ENCODE results near the gene CXCL1. TPM values are rescaled to one million over a fixed set of nuclear protein-coding genes. Genes with fewer than 3 reads are reported as not detected.

The CXCL1 gene
- total and polyA plus RNA-seq, 2 experiments from 2014 or later = 9.6 to 28.8 TPM

GRCh38 chr4:73891326-73891725 is 22.1 kb downstream of the CXCL1 start:
- H3K27me3 ChIP-seq = no peaks in the 10 kb centered on the region
- no peaks in the 10 kb centered on the region for H3K9me2 ChIP-seq (replicated peaks; ENCODE audit: insufficient read depth)
- TF ChIP-seq EZH2 (IDR thresholded peaks at IDR 0.05; ENCODE audit: borderline replicate concordance) (no peak), EZH2phosphoT487 (IDR thresholded peaks at IDR 0.05; ENCODE audit: low read depth, severe bottlenecking, unreplicated experiment) (no peak), CTCF (IDR thresholded peaks at IDR 0.05; ENCODE audit: poor library complexity) (no peak)
- 71% methylated on average over 4 of the region's 4 CpGs for WGBS (ENCODE audit: low lambda C conversion rate, missing lambda C conversion rate)
- H3K27ac ChIP-seq = peak overlapping the region; percentile 20
- no peak overlapping the region for H2AFZ ChIP-seq
- H3K4me2 ChIP-seq = no peak overlapping the region
- H4K20me1 ChIP-seq (ENCODE audit: insufficient read depth, poor library complexity, severe bottlenecking) = no peaks in the 10 kb centered on the region
- no peaks in the 10 kb centered on the region for H3K79me2 ChIP-seq
- no peaks in the 10 kb centered on the region for H3K9me3 ChIP-seq (ENCODE audit: low read depth)
- no peak for DNase-seq (ENCODE audit: low spot score)
- H3K36me3 ChIP-seq (replicated peaks; ENCODE audit: insufficient read depth, low read depth) = no peaks in the 10 kb centered on the region
- H3K4me1 ChIP-seq (ENCODE audit: insufficient read depth) = peaks cover 16% of the 10 kb centered on the region
- no peak overlapping the region for H3K4me3 ChIP-seq

GRCh38 chr4:73891739-73892405 is 22.7 kb downstream of the CXCL1 start:
- peaks cover 16% of the 10 kb centered on the region for H3K4me1 ChIP-seq (ENCODE audit: insufficient read depth)
- H3K4me2 ChIP-seq = no peak overlapping the region
- H2AFZ ChIP-seq = no peak overlapping the region
- no peaks in the 10 kb centered on the region for H4K20me1 ChIP-seq (ENCODE audit: insufficient read depth, poor library complexity, severe bottlenecking)
- no peaks in the 10 kb centered on the region for H3K9me3 ChIP-seq (ENCODE audit: low read depth)
- DNase-seq (ENCODE audit: low spot score) = no peak
- no peaks in the 10 kb centered on the region for H3K79me2 ChIP-seq
- H3K27me3 ChIP-seq = no peaks in the 10 kb centered on the region
- H3K9me2 ChIP-seq (replicated peaks; ENCODE audit: insufficient read depth) = no peaks in the 10 kb centered on the region
- 95% methylated on average over 1 of the region's 1 CpG for WGBS (ENCODE audit: low lambda C conversion rate, missing lambda C conversion rate)
- peak overlapping the region; percentile 20 for H3K27ac ChIP-seq
- TF ChIP-seq CTCF (IDR thresholded peaks at IDR 0.05; ENCODE audit: poor library complexity) = no peak
- no peak for TF ChIP-seq EZH2phosphoT487 (IDR thresholded peaks at IDR 0.05; ENCODE audit: low read depth, severe bottlenecking, unreplicated experiment)
- no peak for TF ChIP-seq EZH2 (IDR thresholded peaks at IDR 0.05; ENCODE audit: borderline replicate concordance)
- H3K4me3 ChIP-seq = no peak overlapping the region
- H3K36me3 ChIP-seq (replicated peaks; ENCODE audit: insufficient read depth, low read depth) = no peaks in the 10 kb centered on the region

GRCh38 chr4:73892966-73893365 is 23.8 kb downstream of the CXCL1 start:
- Histone ChIP-seq H3K27me3 (no peaks in the 10 kb centered on the region), H3K27ac (peak overlapping the region; percentile 1), H3K9me2 (replicated peaks; ENCODE audit: insufficient read depth) (no peaks in the 10 kb centered on the region), H3K9me3 (ENCODE audit: low read depth) (no peaks in the 10 kb centered on the region), H3K4me1 (ENCODE audit: insufficient read depth) (peaks cover 16% of the 10 kb centered on the region), H2AFZ (no peak overlapping the region), H4K20me1 (ENCODE audit: insufficient read depth, poor library complexity, severe bottlenecking) (no peaks in the 10 kb centered on the region), H3K36me3 (replicated peaks; ENCODE audit: insufficient read depth, low read depth) (no peaks in the 10 kb centered on the region), H3K4me3 (no peak overlapping the region), H3K4me2 (no peak overlapping the region), H3K79me2 (no peaks in the 10 kb centered on the region)
- no peak for DNase-seq (ENCODE audit: low spot score)
- 99% methylated on average over 3 of the region's 3 CpGs for WGBS (ENCODE audit: low lambda C conversion rate, missing lambda C conversion rate)
- no peak for TF ChIP-seq EZH2phosphoT487 (IDR thresholded peaks at IDR 0.05; ENCODE audit: low read depth, severe bottlenecking, unreplicated experiment)
- TF ChIP-seq EZH2 (IDR thresholded peaks at IDR 0.05; ENCODE audit: borderline replicate concordance) = no peak
- TF ChIP-seq CTCF (IDR thresholded peaks at IDR 0.05; ENCODE audit: poor library complexity) = no peak

All from hepatocyte (in vitro differentiated cells).